HG02938 (cell line): ENCODE measurements around the gene EVA1A.
"Not testable (repeated sequence)": the region's sequence is repeated elsewhere in the genome, so short reads cannot be mapped to it uniquely, and the experiment has no call there.

Experiments used
- ATAC-seq: cut with Tn5 transposase; IDR thresholded peaks from one replicate; pipeline ENCODE4 v1.9.1; 2021; ENCODE audit warnings: mild to moderate bottlenecking, moderate library complexity; ENCODE audit not compliant: unreplicated experiment

Gene EVA1A

DNA sequence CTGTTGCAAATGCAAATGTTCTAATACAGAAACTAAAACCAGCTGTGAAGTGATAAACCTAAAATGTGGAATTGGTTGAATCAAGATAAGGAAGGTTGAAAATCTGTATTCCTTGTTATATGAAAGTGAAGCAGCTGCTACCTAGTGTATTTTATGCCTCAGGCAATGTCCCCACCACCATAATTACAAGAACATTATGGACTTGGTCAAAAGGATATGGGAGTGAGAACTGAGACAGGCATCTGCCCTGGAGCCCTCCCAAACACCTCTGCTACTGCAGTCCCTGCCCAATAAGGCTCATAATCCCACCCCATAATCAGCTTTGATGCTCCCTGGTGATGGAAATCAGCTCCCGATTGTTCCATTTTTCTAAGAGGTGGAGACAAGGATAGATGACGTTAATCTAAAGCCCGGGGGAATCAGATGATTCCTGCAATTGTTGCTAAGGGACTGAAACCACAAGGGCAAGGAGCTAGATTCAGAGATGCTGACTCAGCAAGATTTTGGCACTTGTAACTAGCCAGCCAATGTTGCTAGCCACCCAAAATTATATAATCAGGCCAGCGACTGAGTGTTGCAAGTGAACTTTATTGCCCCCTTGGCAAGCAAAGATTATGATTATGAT lies 69.5 kb downstream of the EVA1A start:
- no peak for ATAC-seq

DNA sequence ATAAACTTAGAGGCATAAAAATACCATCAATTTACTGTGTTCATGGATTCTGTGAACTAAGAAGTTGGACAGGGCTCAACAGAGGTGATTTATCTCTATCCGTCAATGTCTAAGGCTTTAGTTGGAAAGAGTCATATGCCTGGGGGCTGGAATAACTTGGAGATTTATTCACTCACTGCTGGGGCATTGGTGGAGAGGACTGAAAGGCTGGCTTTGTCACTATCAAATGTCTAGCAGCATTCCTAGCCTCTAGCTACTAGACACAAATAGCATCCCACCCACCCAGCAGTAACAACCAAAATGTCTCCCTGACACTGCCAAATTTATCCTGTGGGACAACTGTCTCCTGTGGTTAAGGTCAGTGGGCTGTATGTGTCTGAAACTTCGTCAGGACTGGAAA lies 71.0 kb downstream of the EVA1A start:
- ATAC-seq: no peak

DNA sequence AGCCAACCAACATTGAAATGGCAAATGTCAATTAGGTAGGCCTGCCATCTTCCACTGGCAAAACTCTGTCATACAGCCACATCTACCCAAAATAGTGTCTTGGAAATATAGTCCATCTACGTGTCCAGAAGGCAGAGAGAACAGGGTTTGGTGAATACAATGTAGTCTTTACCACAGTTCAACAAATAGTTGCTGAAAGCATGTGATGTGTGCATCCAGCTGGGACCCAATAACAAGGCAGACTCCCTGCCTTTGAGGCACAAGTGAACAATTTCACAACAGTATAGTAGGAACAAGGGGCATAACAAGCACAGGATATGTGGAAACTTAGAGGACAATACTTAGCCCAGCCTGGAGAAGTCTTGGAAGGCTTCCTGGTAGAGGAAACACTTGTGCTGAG lies 72.6 kb downstream of the EVA1A start:
- no peak for ATAC-seq

DNA sequence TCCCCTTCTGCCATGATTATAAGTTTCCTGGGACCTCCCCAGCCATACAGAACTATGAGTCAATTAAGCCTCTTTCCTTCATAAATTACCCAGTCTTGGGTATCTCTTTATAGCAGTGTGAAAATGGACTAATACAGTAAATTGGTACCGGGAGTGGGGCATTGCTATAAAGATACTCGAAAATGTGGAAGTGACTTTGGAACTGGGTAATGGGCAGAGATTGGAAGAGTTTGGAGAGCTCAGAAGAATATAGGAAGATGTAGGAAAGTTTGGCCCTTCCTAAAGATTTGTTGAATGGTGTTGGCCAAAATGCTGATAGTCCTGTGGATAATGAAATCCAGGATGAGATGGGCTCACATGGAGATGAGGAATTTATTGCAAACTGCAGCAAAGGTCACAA lies 74.0 kb downstream of the EVA1A start:
- ATAC-seq: not testable (repeated sequence)

DNA sequence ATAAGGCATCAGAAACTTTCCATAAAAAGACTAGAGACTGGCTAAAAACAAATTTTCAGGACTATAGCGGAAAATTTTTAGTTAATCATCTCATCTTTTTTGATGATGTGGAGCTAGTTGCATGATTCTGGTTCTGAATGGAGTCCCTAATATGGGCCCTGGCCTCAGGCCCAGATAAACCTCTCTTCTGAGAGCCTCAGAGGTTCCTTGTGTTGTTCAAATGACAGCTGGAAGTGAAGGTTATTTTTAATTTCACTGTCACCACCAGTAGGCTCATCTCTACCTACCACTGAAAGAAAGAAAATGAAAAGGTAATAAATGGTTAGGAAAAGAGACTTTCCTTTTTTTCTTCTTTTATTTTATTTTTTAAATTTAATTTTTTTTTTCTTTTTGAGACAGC lies 75.9 kb downstream of the EVA1A start:
- ATAC-seq: no peak

DNA sequence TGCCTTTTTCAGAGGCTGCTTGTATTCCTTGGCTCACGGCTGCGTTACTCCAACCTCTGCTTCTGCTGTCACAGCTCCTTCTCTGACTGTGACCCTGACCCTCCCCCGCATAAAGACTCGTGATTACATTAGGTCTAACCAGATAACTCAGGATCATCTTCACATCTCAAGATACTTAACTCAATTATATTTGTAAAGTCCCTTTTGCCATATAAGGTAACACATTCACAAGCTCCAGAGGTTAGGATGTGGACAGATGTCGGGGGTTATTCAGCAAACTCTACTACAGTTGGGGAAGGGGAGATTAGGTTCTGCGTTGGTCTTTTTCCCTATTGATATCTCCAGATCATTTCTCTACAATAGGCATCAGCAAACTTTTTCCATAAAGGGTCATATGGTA lies 76.9 kb downstream of the EVA1A start:
- ATAC-seq: no peak

DNA sequence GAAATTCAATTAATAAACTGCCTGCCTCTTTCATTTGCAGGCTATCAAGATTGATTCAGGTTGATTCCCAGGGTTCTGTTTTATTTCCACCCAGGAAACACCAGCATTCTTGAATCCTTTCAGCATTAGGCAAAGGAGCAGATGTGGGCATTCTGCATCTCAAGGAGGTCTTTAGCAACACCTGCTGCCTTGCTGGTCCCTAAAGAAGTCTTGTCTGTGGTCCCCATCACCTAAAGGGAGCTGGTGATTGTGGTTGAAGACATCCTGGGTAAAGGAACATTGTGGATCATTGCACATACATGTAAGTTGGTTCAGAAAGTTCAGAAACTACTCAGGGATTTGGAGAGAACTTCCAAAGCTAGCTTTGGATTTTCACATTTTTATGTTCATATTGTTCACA lies 78.3 kb downstream of the EVA1A start:
- ATAC-seq: no peak

DNA sequence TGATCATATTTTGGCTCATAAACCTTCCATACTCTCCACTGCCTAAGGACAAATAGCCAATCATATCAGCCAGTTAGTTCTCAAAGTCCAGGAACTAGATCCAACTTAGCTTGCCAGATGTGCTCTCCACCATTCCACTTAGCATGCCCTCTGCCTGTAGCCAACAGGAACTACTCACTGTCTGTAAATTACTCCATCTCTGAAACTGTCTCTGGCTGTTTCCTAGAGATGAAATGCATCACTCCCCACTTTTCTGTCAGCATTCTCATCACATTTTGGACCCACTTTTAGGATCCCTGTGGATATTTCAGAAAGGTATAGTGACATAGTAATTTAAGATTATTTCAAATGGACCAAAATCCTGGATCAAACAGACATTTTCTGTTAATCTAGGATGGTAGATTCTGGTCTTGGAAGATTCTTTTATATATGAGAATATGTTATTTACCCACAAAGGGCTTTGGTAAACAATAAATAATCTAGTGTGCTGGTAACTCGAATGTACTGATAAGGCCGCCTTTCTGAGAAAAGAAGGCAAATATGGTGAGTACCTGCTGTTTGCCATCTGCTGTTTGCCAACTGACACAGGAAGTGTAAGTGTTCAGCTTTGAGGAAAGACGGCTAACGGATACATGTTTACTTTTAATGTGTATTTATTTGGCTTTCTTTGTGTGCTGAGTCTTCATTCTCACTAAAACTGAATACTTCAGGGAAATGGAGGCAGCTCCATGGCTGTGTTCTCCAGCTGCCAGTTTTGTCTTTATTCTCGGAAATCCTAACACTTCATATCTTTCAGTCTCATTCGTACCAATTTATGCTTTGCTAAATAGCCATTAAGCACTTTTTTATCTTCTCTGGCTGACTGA lies 79.5 kb downstream of the EVA1A start:
- ATAC-seq: no peak

DNA sequence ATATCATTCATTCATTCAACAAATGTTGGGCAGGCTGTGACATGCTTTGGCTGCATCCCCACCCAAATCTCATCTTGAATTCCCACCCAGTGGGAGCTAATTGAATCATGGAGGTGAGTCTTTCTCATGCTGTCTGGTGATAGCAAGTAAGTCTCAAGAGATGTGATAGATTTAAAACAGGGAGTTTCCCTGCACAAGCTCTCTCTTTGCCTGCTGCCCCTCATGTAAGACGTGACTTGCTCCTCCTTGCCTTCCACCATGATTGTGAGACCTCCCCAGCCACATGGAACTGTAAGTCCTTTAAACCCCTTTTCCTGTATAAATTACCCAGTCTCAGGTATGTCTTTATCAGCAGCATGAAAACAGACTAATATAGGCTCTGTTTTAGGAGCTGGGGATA lies 83.0 kb downstream of the EVA1A start:
- ATAC-seq: not testable (repeated sequence)

DNA sequence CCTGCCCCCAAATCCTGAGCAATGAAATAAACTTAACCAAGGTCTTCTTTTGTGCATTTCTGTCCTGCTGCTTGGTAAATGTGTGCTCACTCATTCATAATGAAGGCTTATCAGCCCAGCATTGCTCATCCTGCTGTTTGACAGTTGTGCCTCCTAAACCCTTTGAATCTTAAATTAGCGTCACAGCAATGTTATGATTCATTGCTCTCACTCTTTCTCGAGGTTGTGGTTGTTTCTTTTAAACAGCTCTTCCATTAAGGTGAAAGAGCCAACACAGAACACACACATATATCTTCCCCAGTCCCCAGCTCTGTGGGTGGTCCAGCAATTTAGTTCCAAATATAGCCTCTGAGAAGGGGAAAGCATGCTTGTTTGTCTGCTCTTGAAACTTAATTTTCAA lies 84.0 kb downstream of the EVA1A start:
- ATAC-seq: no peak

DNA sequence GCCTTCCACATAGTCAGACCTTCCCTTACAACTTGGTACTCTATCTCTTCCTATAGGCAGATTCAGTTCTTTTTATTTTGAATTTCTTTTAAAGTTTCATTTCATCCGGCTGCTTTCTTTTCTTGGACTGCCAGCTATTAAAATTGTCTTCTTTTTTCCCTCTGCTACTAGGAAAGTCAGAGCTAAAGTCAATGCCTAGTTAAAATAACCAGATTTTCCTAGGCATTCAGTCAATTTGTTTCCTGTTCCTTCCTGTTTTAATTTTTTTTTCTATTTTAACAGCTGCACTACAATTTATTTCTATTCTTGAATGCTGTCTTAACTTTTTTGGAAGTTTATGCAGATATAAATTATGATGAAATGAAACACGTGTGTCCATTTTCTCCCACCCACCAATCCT lies 84.8 kb downstream of the EVA1A start:
- no peak for ATAC-seq

DNA sequence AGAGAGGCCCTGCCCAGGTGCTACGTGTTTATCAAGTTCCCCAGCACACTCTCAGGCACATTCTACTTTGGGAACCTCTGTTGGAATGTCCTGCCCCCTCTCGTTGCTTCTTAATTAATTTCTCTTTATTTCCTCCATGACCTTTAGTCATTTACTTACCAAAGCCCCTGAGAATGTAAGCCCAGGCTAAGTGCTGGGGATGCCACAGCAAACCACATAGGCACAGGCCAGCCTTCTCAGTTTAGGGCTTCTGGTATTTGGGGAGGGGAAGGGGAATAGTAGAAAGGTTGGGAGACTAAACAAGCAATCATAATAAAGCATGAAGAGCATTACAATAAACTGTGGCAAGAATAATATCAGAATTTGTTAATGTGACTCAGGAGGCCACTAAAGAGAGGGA lies 85.7 kb downstream of the EVA1A start:
- no peak for ATAC-seq

DNA sequence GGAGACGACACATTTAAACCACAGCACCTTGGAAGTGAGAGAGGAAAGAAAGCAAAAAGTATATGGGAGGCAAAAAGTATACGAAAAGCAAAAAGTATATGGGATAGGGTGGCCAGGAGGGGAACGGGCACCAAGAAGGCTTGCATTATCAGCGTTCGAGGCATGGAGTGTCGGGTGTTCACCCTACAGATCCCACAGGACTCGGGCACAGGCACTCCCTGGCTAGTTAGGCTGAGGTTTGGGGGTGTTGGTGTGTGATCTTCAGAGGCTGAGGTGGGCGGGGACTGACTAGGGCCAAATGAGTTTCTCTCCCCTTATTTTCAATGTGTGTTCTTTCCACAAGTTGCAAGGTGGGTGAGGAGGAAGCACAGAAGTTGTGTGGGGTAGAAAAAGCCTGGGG lies 86.6 kb downstream of the EVA1A start:
- ATAC-seq: no peak

DNA sequence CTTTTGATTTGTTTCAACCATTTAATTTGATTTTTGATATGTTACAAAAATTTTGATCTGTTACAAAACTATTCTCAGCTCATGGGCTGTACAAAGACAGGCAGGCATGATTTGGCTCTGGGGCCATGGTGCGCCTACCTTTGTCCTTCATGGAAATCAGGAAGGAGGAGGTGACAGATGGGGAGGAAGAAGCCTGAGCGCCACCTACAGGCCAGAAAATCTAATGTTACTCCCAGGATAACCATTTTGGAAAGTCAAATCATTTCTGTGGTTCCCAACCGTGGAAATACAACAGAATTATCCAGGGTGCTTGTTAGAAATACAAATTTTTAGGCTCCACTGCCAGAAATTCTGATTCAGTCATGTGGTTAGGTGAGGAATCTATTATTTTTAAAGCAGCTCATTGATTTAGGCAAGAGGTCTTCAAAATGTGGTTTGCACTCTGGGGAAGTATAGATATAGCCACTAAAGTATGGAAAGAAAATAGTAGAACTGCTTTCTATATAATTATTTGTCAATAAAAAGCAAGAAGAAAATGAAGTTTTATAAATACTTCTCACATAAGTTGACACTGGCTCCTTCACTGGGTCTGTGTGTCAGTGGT lies 93.9 kb downstream of the EVA1A start:
- no peak for ATAC-seq

DNA sequence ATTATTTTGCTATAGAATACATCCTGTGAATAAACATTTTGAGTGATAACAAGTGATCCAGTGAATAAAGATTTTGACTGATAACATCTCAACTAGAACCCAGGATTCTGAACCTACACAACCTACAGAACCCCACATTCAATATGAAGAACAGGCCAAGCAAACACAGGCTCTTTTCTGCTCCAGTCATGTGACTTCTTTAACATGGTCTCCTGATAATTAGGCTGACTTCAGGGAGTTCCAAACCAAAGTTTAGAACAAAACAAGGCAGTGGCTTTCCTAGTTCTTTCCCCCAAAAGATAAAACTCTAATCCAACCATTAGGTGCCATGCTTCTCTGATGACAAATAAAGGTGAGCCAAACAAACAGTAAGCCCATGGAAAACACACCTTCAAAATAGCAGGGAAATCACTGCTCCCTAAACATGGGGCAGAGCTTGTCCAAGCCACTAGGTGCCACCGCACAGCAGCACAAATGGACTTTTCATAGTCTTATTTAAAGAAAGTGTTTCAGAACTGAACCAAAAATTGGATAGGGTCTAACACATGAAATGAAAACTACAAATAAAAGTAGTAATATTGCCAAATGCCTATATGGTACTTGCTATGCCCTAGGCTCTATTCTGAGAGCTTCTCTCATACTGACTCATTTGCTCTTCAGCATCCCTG lies 95.3 kb downstream of the EVA1A start:
- ATAC-seq: no peak

DNA sequence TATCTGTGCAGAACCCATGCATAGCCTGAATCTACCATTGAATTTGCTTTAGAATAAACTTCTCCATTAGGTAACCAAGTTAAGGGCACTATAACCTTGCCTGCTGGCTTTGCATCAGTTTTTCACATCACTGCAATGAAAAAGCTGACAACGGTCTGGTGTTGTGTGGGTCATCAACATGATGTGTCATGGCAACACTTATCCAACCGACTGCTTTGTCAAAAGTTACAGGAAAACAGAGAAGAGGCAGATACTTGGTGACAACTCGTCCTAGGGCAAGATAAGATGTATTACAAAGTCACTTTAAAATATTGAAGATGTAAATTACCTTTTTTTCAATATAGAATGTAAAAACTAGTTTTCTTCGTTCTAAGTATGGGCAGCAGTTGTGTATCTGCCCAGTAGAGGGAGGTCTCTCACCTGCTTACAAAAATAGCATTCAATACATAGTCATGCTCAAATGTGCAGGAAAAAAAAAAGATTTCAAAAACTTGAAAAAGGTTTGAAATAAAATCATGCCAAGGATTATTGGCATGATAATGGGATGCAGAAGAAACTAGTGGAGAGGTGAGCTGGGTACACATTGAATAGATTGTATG lies 96.3 kb downstream of the EVA1A start:
- ATAC-seq: no peak

DNA sequence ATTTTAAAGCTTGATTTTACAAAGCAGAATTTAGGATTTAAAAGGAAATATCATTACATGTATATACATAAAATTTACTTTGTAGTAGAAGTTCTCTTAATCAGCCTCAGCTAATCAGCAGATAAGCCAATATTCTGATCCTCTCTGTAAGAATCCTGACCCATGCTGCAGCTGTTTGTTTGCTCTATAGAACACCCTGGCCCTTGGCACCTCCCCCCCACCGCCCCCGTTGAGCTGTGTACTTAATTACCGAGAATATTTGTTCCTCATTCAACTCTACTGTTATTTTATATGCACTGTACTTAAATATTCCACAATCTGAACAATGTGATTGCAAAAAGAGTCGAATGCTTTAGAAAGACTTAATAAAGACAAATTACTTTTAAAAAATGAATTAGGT lies 98.0 kb downstream of the EVA1A start:
- ATAC-seq: no peak

DNA sequence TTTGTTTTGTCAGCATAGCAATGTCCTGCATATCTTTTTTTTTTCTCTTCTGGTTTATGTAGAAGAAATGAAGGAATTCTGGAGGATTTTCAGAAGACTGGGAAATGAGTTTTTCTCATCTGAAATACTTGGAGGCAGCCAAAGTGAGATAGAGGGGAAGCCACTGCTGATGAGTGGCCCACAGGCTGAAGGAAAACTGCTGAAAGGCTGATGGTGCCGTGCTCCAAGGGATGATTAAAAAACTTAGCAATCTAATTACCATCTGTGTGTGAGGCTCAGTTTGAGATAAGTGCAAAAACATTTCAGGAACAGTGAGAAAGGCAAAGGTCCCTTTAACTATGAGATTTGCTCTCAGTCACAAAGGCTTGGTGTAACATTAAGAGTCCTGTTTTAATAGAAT lies 98.5 kb downstream of the EVA1A start:
- no peak for ATAC-seq

DNA sequence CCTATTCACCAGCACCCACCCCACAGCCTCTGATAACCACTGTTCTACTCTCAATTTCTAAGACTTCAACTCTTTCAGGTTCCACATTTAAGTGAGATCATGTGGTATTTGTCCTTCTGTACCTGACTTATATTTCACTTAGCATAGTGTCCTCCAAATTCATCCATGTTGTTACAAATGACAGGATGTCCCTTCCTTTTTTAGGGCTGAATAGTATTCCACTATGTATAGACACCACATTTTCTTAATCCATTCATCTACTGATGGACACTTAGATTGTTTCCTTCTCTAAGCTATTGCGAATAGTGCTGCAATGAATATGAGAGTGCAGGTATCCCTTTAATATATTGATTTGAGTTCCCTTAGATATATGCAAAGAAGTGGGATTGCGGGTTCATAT lies 100.1 kb downstream of the EVA1A start:
- ATAC-seq: no peak

DNA sequence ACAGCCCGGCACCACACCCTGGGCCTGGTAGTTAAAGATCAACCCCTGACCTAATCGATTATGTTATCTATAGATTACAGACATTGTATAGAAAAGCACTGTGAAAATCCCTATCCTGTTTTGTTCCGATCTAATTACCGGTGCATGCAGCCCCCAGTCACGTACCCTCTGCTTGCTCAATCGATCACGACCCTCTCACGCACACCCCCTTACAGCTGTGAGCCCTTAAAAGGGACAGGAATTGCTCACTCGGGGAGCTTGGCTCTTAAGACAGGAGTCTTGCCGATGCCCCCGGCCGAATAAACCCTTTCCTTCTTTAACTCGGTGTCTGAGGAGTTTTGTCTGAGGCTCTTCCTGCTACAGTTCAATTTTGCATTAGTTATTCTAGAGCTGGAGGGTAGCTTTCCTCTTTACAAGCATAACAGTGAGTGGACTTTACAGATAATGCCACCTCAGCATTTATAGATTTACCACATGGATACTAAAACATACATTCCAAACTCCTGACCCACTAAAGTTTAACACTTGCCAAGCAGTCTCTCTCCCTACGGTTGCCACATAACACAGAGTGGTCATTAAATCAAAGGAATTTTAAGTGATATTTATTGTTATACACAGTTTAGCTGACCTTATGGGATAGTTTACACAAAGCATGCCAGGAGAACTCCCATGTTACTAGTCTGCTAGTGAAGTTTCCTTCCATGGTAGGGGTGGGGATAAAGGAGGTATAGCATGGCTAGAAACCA lies 101.0 kb downstream of the EVA1A start:
- no peak for ATAC-seq

DNA sequence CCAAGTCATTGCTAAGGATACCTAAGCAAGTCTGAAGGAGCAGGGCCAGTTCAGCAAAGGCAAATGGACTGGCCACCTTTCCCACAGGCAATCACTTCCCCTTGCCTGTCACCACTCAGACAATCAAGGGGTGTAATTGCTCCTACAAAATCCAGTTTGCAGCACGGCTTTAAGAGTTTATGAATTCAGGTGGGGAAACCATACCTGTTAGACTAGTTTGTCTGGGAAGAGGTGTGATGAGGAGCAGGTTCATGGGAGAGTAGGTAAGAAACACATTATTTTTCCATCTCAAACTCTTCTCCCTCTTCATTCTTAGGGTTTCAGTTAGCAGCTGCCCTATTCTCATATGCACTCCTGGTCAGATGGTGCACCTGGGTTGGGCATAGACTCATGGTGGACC lies 102.5 kb downstream of the EVA1A start:
- no peak for ATAC-seq
